HL-60 (cell line): ENCODE results near the gene SLC6A6.

ENCODE experiments used
- DNase-seq, 2 experiments: peaks; one replicate each; pipeline ENCODE4 v3.0.0-alpha.2; 2010 to 2020; ENCODE audit warnings: low read depth in 1 of 2, low spot score in 1 of 2
- H3K27ac ChIP-seq: fragments of 250-450 bp; sonication (Bioruptor Pico); replicated peaks from 2 replicates; pipeline ENCODE4 v1.5.1; 2020; ENCODE audit warnings: mild to moderate bottlenecking, moderate library complexity
- H3K27me3 ChIP-seq: fragments of 250-450 bp; sonication (Bioruptor Pico); 2 replicates; pipeline ENCODE4 v1.5.1; 2021; ENCODE audit warnings: mild to moderate bottlenecking, moderate library complexity; ENCODE audit not compliant: insufficient read depth, poor library complexity, severe bottlenecking
- H3K4me3 ChIP-seq: replicated peaks from 2 replicates; pipeline ENCODE4 v1.5.1; 2011; ENCODE audit warnings: mild to moderate bottlenecking, control low read depth, low read length; ENCODE audit not compliant: insufficient read depth
- CTCF ChIP-seq: IDR thresholded peaks from one replicate; pipeline ENCODE4 v1.5.1; 2011; ENCODE audit warnings: low read length, control low read depth, inconsistent platforms; ENCODE audit not compliant: insufficient read depth
- GABPA ChIP-seq: IDR thresholded peaks from 2 replicates; pipeline ENCODE4 v1.6.1; 2012; ENCODE audit warnings: low read depth
- POLR2AphosphoS5 ChIP-seq: IDR thresholded peaks from 2 replicates; pipeline ENCODE4 v1.6.1; 2012; ENCODE audit warnings: low read depth
- REST ChIP-seq: IDR thresholded peaks from 2 replicates; pipeline ENCODE4 v1.6.1; 2012; ENCODE audit warnings: low read depth; ENCODE audit not compliant: insufficient replicate concordance
- SPI1 ChIP-seq: IDR thresholded peaks from 2 replicates; pipeline ENCODE4 v1.6.1; 2012; ENCODE audit warnings: low read depth, mild to moderate bottlenecking, borderline replicate concordance

SLC6A6 gene

GRCh38 chr3:14414846-14415464, 12.5 kb downstream of the SLC6A6 start:
- H3K4me3 ChIP-seq: no peak overlapping the region
- DNase-seq: no peak
- H3K27me3 ChIP-seq: no peaks in the 10 kb centered on the region
- no peak for TF ChIP-seq POLR2AphosphoS5
- TF ChIP-seq SPI1: no peak
- no peak for TF ChIP-seq REST
- no peak for TF ChIP-seq GABPA
- no peak for TF ChIP-seq CTCF
- 0 out of 2 replicates have a peak overlapping the region, but pooled peaks have one; percentile 15 for H3K27ac ChIP-seq

- DNase-seq: no peak
- TF ChIP-seq POLR2AphosphoS5 (no peak), REST (no peak), SPI1 (no peak), GABPA (no peak), CTCF (no peak)
- no peaks in the 10 kb centered on the region for H3K27me3 ChIP-seq
- no peak overlapping the region for H3K27ac ChIP-seq
- no peak overlapping the region for H3K4me3 ChIP-seq
Measured at GRCh38 chr3:14415501-14415900, 13.1 kb downstream of the SLC6A6 start.

- Histone ChIP-seq H3K4me3 (no peak overlapping the region), H3K27me3 (no peaks in the 10 kb centered on the region), H3K27ac (no peak overlapping the region)
- DNase-seq: no peak
- TF ChIP-seq REST (no peak), POLR2AphosphoS5 (no peak), GABPA (no peak), CTCF (no peak), SPI1 (no peak)
Measured at GRCh38 chr3:14416453-14416852, 14.0 kb downstream of the SLC6A6 start.
